Testis (tissue), 2 donors: ENCODE results near the gene CPNE4.

Source experiments
- CTCF ChIP-seq, 3 experiments: fragments of 450-650 bp in 2 of 3; fragments of 200-600 bp in 1 of 3; sonication (generic) in 1 of 3; IDR thresholded peaks; one replicate each; pipeline ENCODE4 v1.5.1; 2016 to 2019; ENCODE audit warnings: antibody characterized with exemption in 3 of 3, mild to moderate bottlenecking in 2 of 3, moderate library complexity in 1 of 3
- POLR2A ChIP-seq: fragments of 450-650 bp; IDR thresholded peaks from one replicate; pipeline ENCODE4 v1.6.1; 2017; ENCODE audit warnings: antibody characterized with exemption, mild to moderate bottlenecking, moderate library complexity

- TF ChIP-seq POLR2A (no peak), CTCF (IDR thresholded peaks at IDR 0.05) (no peak)
Observed at GRCh38 chr3:131795390-131796090, 239.3 kb downstream of the CPNE4 start.
